NCI-H146 treated with DMSO at 0.1 percent for 48 hours (cell line): ENCODE data around the gene SURF6.
"Not testable (repeated sequence)": the region's sequence is repeated elsewhere in the genome, so short reads cannot be mapped to it uniquely, and the experiment has no call there.

Experiments used
- DNase-seq: peaks from one replicate; lab custom pipeline; 2025; ENCODE audit not compliant: unreplicated experiment; lab: John Stamatoyannopoulos, UW

Gene SURF6

DNA sequence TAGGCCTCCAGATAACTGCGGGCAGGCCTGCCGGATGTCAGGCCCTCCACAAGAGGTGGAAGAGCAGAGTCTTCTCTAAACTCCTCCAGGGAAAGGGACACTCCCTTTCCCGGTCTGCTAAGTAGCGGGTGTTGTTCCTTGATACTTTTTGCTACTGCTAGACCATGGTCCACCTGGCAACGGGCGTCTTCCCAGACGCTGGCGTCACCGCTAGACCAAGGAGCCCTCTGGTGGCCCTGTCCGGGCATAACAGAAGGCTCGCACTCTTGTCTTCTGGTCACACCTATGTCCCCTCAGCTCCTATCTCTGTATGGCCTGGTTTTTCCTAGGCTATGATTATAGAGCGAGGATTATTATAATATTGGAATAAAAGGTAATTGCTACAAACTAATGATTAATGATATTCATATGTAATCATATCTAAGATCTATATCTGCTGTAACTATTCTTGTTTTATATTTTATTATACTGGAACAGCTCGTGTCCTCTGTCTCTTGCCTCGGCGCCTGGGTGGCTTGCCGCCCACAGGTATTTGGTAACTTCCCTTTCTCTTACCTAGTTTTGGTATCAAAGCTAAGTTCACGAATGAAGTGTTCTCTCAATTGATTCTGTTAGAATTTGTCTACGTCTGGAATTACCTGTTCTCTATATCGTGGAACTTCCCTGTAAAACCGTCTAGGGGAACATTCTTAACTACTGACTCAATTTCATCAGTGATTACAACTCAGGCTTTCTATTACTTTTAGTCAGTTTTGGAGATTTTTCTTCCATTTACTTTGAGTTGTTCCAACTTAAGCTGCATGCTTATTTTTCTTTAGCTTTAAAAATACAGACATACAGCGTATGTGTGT lies 6.5 kb downstream of the SURF6 start:
- DNase-seq = not testable (repeated sequence)

DNA sequence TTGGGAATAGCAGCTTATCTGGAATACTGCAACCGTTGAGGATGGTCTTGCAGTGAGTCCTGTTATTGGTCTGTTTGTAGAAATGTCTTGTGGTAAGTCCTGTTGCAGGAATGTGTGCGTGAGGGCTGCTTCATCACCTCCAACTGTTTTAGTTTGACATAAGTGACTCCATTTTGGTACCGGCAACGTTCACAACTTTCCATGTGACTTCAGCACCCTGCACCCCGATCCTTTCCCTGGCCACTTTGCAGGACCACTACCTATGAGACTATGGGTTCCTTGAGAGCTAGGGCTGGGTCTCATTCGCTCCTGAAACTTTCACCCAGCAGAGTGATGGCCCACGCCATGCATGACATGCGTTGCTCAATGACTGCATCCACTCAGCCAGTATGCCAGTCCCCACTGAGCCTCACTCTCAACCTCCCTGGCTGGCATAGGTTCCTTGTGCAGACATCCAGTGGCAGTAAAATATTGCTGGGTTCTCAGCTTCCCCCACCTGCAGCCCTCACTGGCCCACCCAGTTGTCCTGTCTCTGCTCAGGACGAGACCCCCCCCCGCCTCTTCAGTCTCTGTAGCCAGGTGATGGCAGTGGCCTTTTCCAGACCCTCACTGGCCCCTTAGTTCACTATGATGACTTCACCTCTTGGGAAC lies 8.0 kb downstream of the SURF6 start:
- DNase-seq = no peak

DNA sequence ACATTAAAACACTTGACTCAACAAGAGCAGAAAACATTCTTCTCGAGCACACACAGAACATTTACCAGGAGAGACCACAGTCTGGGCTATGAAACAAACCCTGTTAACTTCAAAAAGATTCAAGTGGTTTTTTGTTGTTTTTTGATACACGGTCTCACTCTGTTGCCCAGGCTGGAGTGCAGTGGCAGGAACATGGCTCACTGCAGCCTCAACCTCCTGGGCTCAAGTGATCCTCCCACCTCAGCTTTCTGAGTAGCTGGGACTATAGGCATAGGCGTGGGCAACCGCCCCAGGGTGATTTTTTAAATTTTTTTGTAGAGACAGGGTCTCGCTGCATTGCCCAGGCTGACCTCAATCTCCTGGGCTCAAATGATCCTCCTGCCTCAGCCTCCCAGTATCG lies 9.0 kb downstream of the SURF6 start:
- DNase-seq = not testable (repeated sequence)

DNA sequence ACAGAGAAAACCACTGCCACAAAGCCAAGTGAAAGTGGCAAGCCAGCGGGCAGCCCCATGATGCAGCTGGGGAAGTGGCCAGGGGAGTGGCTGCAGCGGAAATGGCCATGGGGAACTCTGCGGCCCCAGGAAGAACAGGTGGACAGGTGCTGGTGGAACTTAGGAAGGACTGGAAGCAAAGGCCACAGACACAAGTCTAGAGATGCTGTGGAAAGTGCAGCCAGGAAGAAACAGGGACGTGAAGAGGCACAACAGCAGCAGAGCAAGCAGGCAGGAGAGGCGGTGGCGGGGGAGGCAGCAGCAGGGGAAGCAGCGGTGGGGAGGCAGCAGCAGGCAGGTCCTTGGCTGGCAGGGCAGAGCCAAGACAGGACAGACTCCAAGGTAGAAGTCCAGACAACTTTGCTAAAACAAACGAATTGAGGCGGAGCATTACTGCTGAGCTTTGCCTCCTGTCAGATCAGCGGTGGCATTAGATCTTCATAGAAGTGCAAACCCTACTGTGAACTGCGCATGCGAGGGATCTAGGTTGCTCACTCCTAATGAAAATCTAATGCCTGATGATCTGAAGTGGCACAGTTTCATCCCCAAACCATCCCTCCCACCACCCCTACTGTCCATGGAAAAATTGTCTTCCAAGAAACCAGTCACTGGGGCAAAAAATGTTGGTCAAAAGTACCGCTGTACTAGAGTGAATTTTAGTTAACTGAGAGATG lies 11.8 kb downstream of the SURF6 start:
- no peak for DNase-seq

DNA sequence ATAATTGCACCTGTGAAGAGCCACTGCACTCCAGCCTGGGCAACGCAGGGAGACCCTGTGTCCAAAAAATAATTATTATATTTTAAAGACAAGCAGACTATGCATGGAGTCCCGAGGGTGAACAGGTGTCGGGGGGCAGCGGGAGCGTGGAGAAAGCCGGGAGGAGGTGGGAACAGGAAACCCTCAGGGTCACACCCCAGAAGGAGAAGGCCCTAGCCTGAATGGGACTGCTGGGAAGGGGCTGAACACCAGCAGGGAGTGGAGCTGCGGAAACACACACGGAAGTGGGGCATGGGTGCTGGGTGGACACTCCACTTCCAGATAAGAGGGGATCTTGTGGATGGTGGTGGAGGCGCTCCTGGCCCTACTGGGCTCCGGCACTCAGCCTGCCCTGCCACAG lies 12.8 kb downstream of the SURF6 start:
- no peak for DNase-seq

DNA sequence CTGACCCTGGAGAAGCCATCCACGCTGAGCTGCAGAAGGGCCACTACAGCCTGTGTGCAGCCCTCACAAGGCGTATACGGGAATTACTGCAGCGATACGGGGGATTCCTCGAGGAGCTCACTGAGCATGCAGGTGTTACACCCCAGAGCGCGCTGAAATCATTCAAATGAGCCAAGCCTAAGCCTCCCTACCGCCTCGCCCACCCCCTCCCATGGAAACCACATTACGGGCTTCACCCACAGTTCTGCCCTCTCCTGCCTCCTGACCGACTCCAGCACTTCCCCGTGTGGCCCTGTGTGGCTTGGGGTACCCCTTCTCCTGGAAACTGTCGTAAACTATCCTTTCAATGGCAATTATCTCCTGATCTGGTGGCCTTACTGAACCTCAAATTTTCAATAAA lies 13.3 kb downstream of the SURF6 start:
- no peak for DNase-seq

DNA sequence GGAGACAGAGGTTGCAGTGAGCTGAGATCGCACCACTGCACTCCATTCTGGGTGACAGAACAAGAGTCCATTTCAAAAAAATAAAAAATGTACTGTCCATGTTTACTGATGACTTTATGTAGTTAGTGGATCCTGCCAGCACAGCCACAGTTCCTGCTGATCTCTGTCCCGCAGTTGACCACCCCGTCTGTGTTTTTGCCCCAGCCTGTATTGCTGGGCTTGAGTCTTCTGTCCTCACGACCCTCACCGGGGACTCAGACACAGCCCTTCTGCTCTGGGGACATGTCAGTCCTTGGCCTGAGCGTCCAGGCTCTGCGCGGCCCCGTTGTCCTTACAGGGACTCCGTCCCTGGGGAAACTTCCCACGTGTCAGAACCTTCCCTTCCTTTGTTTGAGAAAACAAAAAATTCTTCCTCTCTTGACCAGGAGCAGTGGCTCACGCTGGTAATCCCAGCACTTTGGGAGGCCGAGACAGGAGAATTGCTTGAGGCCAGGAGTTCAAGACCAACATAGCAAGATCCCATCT lies 14.5 kb downstream of the SURF6 start:
- no peak for DNase-seq

DNA sequence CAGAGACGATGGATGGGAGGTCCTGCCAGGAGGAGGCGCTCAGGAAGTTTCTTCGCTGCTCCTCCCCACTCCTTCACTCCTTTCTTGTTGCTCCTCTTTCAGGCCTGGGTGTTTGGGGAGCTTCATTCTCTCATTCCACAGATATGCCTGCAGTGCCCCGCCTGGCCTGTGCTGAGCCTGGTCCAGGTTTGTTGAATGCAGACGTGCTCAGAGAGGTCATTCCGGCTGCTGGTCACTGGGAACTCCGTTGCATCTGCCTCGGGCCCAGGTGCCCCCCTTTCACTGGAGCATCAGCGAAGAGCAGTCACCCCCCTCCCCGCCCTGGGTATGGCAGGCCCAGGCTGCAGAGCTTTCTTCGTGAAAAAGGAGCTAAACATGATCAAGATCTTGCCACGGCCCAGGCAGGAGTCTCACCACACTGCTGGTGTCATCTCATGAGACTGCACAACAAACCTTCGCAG lies 15.5 kb downstream of the SURF6 start:
- DNase-seq = no peak

DNA sequence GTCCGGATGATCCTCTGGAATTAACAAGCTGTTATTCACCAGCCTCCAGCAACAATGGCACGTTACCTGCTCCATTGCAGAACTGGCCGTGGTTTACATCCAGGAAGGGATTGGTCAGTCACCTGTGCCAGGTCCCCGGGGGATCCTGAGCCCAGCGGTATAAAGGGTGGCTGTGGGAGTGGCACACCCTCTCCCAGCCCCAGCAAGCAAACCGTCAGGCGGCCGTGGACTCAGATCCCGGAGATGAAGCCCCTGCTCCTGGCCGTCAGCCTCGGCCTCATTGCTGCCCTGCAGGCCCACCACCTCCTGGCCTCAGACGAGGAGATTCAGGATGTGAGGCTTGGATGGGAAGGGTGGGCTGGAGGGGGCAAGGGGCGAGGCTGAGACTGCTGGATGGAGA lies 18.4 kb downstream of the SURF6 start:
- DNase-seq = not testable (repeated sequence)

DNA sequence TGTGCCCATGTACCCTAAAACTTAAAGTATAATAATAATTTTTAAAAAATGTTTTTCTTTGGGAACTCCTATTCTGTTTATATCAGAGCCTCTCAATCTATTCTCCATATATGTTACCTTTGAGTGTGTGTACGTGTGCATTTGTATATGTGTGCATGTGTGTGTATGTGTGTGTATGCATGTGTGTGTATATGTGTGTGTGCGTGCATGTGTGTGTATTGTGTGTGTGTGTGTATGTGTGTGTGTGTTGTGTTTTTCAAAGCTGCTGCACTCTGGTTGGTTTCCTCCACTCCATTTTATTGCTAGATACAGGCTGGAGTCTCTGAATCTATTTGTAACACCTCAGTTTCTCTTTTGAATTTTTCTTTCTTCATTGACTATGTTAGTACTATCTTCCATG lies 20.0 kb downstream of the SURF6 start:
- DNase-seq = no peak

DNA sequence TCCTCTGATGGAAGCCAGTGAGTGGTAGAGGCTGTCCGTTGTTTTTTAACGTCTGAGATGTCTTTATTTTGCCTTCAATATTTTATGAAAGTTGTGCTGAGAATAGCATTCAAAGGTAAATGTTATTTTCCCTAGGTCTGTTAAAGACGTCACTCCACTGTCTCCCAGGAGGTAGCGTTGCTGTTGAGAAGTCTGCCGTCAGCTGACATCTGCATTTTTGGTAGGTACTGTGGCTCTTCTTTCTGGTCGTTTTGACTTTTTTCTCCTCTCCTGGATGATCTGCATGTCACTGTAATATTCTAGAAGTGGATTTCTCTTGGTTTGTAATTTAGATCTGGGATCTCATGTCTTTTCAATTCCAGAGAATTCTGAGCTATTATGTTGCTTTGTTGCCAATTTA lies 26.4 kb downstream of the SURF6 start:
- no peak for DNase-seq

DNA sequence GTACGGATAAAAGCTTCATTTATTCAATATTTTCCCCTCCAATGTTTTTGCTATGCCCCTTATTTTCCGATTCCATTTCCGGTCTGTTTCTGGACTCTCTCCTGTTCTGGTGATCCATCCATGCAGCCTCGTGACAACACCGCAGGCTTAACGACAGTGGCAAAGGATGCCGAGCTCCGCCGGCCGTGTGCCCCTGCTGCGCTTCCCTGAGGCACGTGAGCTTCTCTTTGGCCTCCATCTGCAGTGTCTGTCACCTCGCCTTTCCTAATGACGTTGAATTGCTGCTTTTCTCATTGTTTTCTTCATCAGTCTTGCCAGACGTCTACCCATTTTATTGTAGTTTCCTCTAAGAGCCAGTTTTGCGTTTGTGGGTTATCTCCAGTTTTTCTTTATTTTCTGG lies 28.7 kb downstream of the SURF6 start:
- DNase-seq = no peak

DNA sequence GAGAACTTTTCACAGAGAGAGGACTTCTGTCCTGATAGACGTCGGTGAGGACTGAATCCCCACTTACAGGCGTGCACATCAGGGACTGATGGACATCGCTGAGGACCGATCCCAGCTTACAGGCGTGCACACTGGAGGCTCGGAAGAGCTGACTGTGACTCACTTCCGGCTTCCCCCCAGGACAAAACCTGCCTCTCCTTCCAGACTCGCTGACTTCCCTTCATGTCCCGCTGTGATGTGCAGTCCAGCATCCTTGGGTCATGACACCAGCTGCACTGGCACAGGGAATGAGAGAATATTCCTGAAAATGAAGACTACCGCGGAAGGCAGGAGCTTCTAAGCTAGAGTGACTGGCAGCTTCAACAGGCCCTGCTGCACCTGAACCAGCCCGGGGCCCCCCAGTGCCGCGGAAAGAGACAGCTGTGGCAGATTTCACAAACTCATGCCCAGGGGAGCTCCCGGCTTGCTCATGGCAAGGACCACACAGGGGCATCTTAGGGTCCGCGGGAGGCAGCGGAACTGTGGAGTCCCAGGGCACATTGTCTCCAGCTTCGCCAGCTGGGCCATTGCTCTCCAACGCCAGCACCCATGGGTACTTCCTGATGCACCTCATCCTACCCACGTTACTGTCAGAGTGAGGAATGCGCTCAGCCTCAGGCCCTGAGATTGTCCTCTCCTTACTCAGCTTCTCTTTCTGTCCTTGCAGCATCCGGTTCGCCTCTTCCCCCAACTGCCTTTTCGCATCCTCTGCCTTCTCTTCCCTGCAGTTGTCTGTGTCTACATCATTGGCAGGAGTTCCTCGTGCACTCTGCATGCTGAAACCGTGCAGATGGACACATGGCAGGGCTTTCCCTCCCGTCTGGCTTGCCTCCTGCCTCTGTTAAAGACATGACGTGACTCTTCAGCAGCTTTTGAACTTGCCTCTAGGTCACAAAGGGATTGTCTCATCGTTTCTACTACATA lies 29.5 kb downstream of the SURF6 start:
- DNase-seq = no peak

DNA sequence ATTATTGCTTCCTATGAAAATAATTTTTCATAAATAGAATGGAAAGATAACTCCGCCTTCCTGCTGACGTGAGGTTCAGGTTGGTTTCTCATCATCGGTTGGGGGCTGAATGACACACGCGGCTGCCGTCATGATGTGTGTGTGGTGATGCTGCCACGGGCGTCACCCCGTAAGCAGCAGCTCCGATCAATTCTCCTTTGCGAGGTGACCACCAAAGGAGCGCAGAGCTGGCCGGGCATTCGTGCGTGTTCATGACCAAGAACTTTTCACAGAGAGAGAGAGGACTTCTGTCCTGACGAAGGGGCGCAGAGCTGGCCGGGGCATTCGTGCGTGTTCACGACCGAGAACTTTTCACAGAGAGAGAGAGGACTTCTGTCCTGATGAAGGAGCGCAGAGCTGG lies 30.3 kb downstream of the SURF6 start:
- no peak for DNase-seq

DNA sequence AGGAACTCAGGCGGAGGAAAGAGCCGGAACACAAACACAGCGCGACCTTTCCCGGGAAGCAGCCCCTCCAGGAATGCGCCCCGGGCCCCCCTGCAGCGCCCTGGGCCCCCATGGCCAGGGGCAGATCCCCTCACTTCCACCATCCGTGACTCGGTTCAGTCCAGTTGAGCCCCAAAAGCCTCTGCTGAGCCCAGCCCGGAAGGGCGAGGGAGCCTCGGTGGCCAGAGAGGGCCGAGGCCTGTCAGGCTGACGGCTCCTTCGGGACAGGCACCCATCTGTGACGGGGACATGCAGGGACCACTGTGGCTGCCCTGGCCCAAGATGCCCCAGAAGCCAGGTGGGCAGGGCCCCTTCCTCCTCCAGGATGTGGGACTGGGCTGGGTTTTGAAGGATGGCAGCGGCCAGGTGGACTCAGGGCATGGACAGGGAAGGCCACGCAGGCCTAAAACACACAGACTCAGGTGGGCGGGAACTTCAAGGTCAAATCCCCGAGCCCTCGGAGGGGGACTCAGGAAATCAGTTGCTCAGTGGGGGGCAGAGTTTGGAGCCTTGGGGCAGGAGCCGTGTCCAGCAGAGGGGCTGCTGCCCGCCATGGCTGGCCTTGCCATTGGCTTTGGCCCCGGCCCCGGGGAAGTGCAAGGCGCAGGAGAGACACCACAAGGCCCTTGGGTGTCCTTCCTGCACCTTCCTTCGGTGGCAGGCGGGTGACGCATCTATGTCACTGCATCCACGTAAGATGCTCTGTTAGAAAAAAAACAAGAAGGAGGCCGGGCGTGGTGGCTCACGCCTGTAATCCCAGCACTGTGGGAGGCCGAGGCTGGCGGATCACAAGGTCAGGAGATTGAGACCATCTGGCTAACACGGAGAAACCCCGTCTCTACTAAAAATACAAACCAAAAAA lies 31.3 kb downstream of the SURF6 start:
- no peak for DNase-seq

DNA sequence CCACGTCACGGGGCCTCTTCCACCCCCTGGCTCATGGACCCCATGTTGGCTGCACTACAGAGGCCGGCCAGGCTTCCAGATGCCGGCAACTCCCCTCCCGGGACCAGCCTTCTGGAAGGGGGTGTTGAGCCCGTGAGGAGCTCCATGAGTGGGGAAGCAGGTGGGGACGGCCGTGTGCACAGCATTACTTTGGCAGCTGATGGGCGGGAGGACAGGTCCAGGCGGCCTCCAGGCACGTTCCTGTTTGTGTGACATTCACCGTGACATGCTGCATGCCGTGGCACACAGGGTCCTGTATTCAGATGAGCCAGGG lies 31.9 kb downstream of the SURF6 start:
- DNase-seq = no peak

DNA sequence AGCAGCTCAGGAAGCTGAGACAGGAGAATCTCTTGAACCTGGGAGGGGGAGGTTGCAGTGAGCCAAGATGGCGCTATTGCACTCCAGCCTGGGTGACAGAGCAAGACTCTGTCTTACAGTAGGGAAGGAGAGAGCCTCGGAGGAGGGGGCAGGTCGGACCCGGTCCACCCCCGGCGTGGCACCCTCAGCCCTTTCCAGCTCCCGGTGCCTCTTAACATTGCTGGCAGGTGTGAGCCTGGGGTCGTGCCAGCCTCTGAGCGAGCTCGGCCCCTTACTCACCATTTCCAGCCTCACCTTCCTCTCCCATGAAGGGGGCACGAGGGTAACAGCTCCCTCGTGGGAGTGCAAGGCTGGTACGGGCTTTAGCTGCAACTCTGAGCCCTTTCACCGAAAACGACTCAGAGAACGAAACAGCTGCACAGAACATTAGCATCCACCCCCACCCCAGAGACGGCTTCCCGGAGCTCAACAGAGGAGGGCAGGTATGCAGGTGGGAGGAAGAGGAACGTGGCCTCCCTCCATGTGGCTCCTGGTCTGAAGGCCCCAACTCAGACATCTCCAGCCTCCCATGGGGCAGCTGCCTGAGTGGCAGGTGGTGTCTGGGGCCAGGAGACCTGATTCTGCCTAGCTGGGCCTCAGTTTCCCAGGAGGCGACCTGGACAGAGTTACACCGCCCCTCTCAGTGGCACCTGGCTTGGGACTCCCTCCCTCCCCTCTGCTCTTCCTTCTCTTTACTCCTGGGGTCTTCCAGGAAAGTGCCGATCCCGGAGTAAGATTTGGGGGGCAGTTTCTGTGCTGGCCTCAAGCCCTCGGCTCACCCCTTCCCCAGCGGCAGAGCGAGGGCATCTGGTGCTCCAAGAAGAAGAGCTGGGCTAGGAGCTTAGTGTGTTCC lies 32.5 kb downstream of the SURF6 start:
- no peak for DNase-seq
